ENCODE results near the gene DLG3. TPM values are rescaled to one million over a fixed set of nuclear protein-coding genes. Genes with fewer than 3 reads are reported as not detected.

Gene DLG3
- total RNA-seq, 1 experiment from 2014 or later = 41.7 TPM

- TF ChIP-seq ZBTB43 (CRISPR knock-in tag; IDR thresholded peaks at IDR 0.05) = no peak
Measured at GRCh38 chrX:70434914-70435586, 9.6 kb upstream of the DLG3 start (continued).

DNA sequence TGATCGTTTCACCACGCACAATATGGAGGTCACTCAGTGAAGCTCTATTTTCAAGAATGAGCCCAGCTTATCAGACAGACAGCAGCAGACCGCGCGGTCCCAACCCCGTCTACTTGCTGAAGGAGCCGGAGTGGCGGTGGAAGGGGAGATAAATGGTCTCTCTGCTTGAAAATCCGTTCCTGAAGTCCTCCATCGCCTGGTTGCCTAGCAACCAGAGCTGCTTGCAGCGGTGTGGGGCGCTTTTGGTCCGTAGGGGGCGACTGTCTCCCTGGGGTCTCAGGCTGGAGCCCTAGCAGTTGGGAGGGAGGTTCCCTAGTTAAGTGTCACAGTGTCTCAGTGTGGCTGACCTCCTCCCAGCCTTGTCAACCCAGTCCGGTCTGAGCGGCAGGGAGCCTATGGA is 8.3 kb upstream of the DLG3 start:
- POLR2A ChIA-PET = no interaction called here
- peak; percentile 14 for ATAC-seq
- peak; percentile 59 for DNase-seq (ENCODE audit: low spot score)
- peaks cover 16% of the 10 kb centered on the region for H3K4me1 Mint-ChIP-seq
- H3K36me3 Mint-ChIP-seq = no peaks in the 10 kb centered on the region
- H3K27ac Mint-ChIP-seq = no peak overlapping the region
- H3K27me3 Mint-ChIP-seq (ENCODE audit: low read depth) = peaks cover 13% of the 10 kb centered on the region
- CTCF ChIA-PET = interaction anchor here (0.6 to 5.1 kb wide), 9 partner anchors 9 to 1947 kb away, joined by 3 to 94 read pairs (median 5); partner anchors contain the start of genes GDPD2 and IGBP1
- peak overlapping the region; percentile 56 for H3K4me3 Mint-ChIP-seq
- TF ChIP-seq NFATC4 (CRISPR knock-in tag; IDR thresholded peaks at IDR 0.05) (no peak), ZNF671 (CRISPR knock-in tag; IDR thresholded peaks at IDR 0.05) (no peak), ATF3 (CRISPR knock-in tag; conservative IDR thresholded peaks at IDR 0.05) (no peak), NFE2L1 (CRISPR knock-in tag; IDR thresholded peaks at IDR 0.05) (no peak), ZNF317 (CRISPR knock-in tag; IDR thresholded peaks at IDR 0.05; ENCODE audit: borderline replicate concordance, low read depth) (no peak)
- no peaks in the 10 kb centered on the region for H3K9me3 Mint-ChIP-seq

DNA sequence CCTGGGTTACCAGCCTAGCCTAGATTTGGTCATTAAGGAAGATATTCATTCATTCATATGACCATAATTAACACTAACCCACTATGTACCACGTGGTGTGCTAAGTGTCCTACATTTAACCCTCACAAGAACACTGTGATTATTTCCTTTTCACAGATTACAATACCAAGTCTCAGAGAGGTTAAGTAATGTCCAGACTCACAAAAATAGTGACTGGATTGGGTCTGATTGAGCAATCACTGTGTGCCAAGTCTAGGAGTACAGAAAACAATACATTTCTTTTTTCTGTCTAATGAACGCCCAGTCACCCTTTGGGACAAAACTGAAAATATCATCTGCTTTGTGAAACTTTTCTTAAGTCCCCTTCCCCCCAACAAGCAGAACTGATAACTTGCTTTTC is 7.6 kb upstream of the DLG3 start:
- ATAC-seq = no peak
- ChIA-PET CTCF (interaction anchor here (0.6 to 5.1 kb wide), 5 partner anchors 13 to 1946 kb away, joined by 3 to 94 read pairs (median 9); partner anchors contain the start of gene GDPD2), POLR2A (no interaction called here)
- Mint-ChIP-seq H3K27ac (no peak overlapping the region), H3K36me3 (no peaks in the 10 kb centered on the region), H3K4me1 (peaks cover 16% of the 10 kb centered on the region), H3K27me3 (ENCODE audit: low read depth) (peaks cover 15% of the 10 kb centered on the region), H3K9me3 (no peaks in the 10 kb centered on the region), H3K4me3 (no peak overlapping the region)
- no peak for DNase-seq (ENCODE audit: low spot score)
- no peak for TF ChIP-seq MAX (CRISPR knock-in tag; IDR thresholded peaks at IDR 0.05)
- TF ChIP-seq SP1 (CRISPR knock-in tag; conservative IDR thresholded peaks at IDR 0.05) = no peak
- TF ChIP-seq, protein P1, sequence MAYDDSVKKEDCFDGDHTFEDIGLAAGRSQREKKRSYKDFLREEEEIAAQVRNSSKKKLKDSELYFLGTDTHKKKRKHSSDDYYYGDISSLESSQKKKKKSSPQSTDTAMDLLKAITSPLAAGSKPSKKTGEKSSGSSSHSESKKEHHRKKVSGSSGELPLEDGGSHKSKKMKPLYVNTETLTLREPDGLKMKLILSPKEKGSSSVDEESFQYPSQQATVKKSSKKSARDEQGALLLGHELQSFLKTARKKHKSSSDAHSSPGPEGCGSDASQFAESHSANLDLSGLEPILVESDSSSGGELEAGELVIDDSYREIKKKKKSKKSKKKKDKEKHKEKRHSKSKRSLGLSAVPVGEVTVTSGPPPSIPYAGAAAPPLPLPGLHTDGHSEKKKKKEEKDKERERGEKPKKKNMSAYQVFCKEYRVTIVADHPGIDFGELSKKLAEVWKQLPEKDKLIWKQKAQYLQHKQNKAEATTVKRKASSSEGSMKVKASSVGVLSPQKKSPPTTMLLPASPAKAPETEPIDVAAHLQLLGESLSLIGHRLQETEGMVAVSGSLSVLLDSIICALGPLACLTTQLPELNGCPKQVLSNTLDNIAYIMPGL (CRISPR knock-in tag; IDR thresholded peaks at IDR 0.05) = no peak
- TF ChIP-seq GTF2I (CRISPR knock-in tag; conservative IDR thresholded peaks at IDR 0.05) = no peak
- TF ChIP-seq MXD4 (CRISPR knock-in tag; IDR thresholded peaks at IDR 0.05; ENCODE audit: borderline replicate concordance) = no peak

DNA sequence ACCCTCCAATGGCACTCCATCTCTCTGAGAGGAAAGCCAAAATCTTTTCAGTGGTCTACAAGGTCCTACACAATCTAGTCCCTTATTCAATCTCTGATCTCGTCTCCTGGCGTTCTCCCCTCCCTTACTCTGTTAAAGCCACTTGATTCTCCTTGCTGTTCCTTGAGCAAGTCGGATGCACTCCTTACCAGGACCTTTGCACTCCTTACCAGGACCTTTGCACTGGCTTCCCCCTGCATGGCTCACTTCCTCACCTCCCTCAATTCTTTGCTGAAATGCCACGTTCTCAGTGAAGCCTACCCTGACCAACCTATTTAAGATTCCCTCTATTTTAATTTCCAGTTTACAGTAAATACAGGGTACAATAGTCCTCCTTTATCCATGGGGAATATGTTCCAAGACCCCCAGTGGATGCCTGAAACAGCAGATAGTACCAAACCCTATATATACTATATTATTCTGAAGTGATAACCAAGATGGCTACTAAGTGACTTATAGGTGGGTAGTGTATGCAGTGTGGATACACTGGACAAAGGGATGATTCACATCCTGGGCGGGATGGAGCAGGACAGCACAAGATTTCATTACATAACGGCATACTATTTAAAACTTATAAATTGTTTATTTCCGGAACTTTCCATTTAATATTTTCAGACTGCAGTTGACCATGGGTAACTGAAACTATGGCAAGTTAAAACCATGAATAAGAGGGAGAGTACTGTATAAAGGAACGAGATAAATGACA is 6.5 kb upstream of the DLG3 start:
- peaks cover 14% of the 10 kb centered on the region for H3K4me1 Mint-ChIP-seq
- H3K36me3 Mint-ChIP-seq = no peaks in the 10 kb centered on the region
- no peak for ATAC-seq
- POLR2A ChIA-PET = no interaction called here
- no peaks in the 10 kb centered on the region for H3K9me3 Mint-ChIP-seq
- CTCF ChIA-PET = no interaction called here
- peaks cover 21% of the 10 kb centered on the region for H3K27me3 Mint-ChIP-seq (ENCODE audit: low read depth)
- H3K27ac Mint-ChIP-seq = no peak overlapping the region
- H3K4me3 Mint-ChIP-seq = no peak overlapping the region
- DNase-seq (ENCODE audit: low spot score) = no peak
- TF ChIP-seq ETV6 (CRISPR knock-in tag; IDR thresholded peaks at IDR 0.05) (no peak), MLX (CRISPR knock-in tag; IDR thresholded peaks at IDR 0.05) (no peak), NFE2L1 (CRISPR knock-in tag; IDR thresholded peaks at IDR 0.05) (no peak), CDX4 (CRISPR knock-in tag; IDR thresholded peaks at IDR 0.05; ENCODE audit: borderline replicate concordance) (no peak), FOXK1 (CRISPR knock-in tag; IDR thresholded peaks at IDR 0.05) (no peak), GTF2I (CRISPR knock-in tag; conservative IDR thresholded peaks at IDR 0.05) (no peak), ZBTB21 (CRISPR knock-in tag; IDR thresholded peaks at IDR 0.05; ENCODE audit: borderline replicate concordance) (no peak), CREM (CRISPR knock-in tag; IDR thresholded peaks at IDR 0.05) (no peak), ZNF121 (CRISPR knock-in tag; IDR thresholded peaks at IDR 0.05) (no peak), MXD4 (CRISPR knock-in tag; IDR thresholded peaks at IDR 0.05; ENCODE audit: borderline replicate concordance) (no peak), NR1H2 (CRISPR knock-in tag; IDR thresholded peaks at IDR 0.05) (no peak), SMAD4 (CRISPR knock-in tag; IDR thresholded peaks at IDR 0.05) (no peak), SOX15 (CRISPR knock-in tag; IDR thresholded peaks at IDR 0.05) (no peak), EMX1 (CRISPR knock-in tag; IDR thresholded peaks at IDR 0.05) (no peak), RELA (CRISPR knock-in tag; IDR thresholded peaks at IDR 0.05; ENCODE audit: borderline replicate concordance) (no peak)
- TF ChIP-seq, protein P2, sequence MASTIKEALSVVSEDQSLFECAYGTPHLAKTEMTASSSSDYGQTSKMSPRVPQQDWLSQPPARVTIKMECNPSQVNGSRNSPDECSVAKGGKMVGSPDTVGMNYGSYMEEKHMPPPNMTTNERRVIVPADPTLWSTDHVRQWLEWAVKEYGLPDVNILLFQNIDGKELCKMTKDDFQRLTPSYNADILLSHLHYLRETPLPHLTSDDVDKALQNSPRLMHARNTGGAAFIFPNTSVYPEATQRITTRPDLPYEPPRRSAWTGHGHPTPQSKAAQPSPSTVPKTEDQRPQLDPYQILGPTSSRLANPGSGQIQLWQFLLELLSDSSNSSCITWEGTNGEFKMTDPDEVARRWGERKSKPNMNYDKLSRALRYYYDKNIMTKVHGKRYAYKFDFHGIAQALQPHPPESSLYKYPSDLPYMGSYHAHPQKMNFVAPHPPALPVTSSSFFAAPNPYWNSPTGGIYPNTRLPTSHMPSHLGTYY (CRISPR knock-in tag; IDR thresholded peaks at IDR 0.05) = no peak

Data from WTC11 (cell line).